ENCODE measurements around the gene RFLNA.

DNA sequence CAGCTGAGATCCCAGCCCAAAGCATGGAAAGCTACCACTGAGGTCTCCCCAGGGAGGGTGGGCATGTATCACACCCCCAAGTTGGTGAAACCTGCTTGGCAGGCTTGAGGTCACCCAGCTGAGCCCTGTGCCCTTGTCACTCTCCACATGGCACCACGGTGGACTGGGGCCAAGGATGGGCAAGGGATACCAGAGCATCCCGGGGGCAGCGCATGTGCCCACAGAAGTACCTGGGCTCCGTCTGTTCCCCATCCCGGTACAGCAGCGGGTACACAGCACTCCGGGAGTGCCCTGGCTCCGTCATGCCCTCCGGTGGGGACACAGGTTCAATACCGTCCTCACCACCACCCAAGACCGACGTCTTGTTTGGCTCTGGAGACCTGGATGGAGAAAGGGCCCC, 38.0 kb downstream of the RFLNA start:
- no peak for TF ChIP-seq CTCF (IDR thresholded peaks at IDR 0.05; ENCODE audit: low read length)
- TF ChIP-seq EZH2 (optimal IDR thresholded peaks at IDR 0.05; ENCODE audit: low read depth, low read length): no peak
